Testis (tissue), 3 donors: ENCODE data around the gene EPHA4. TPM values are rescaled to one million over a fixed set of nuclear protein-coding genes. Genes with fewer than 3 reads are reported as not detected.

Source experiments
- DNase-seq: peaks from one replicate; pipeline ENCODE4 v3.0.0-alpha.2; 2019
- H3K27ac ChIP-seq, 2 donors: fragments of 200-600 bp; sonication (generic); one replicate each; pipeline ENCODE4 v1.5.1; 2019
- H3K27me3 ChIP-seq: fragments of 200-600 bp; sonication (generic); one replicate; pipeline ENCODE4 v1.5.1; 2019
- H3K36me3 ChIP-seq: fragments of 200-600 bp; sonication (generic); one replicate; pipeline ENCODE4 v1.5.1; 2017; ENCODE audit warnings: low read depth; ENCODE audit errors: missing control alignments
- H3K4me1 ChIP-seq: fragments of 200-600 bp; sonication (generic); one replicate; pipeline ENCODE4 v1.5.1; 2019
- H3K4me3 ChIP-seq, 2 donors: fragments of 200-600 bp; sonication (generic); one replicate each; pipeline ENCODE4 v1.5.1; 2017 to 2019
- H3K9me3 ChIP-seq: fragments of 200-600 bp; sonication (generic); one replicate; pipeline ENCODE4 v1.5.1; 2017
- CTCF ChIP-seq, 3 experiments: fragments of 450-650 bp in 2 of 3; fragments of 200-600 bp in 1 of 3; sonication (generic) in 1 of 3; IDR thresholded peaks; one replicate each; pipeline ENCODE4 v1.5.1; 2016 to 2019; ENCODE audit warnings: antibody characterized with exemption in 3 of 3, mild to moderate bottlenecking in 2 of 3, moderate library complexity in 1 of 3
- POLR2A ChIP-seq: fragments of 450-650 bp; IDR thresholded peaks from one replicate; pipeline ENCODE4 v1.6.1; 2017; ENCODE audit warnings: antibody characterized with exemption, mild to moderate bottlenecking, moderate library complexity
- WGBS, 2 donors: methylation state at CpG; one replicate each; pipeline ENCODE4 v1.1.5; 2018; 5-methylcytosine and 5-hydroxymethylcytosine counted together
- intact Hi-C: fragments of 100-400 bp; cut with DNase I; formaldehyde crosslinking; loops from one replicate; pipeline ENCODE4 v1.15.1; 2023; ENCODE audit warnings: low total_unique reads
- polyA plus RNA-seq: library from polyadenylated mRNA; stranded (reverse); fragments of 350-450 nt; fragmentation: Illumina TruSeq; extraction: RNeasy Lipid Tissue Mini Kit (QIAGEN cat#74804); gene quantifications from one replicate; pipeline ENCODE4 v1.2.3, GENCODE V29; 2014; ENCODE audit warnings: low read depth, low replicate concordance; ENCODE audit not compliant: insufficient read depth
- total RNA-seq, 2 donors: library from RNA; depleted of rRNA; stranded (reverse); fragments of >200 nt; gene quantifications; one replicate each; pipeline ENCODE4 v1.2.3, GENCODE V29; 2016

The EPHA4 gene
- total and polyA plus RNA-seq, 3 donors from 2014 or later: 47.4 to 139 (median 134) TPM

DNA sequence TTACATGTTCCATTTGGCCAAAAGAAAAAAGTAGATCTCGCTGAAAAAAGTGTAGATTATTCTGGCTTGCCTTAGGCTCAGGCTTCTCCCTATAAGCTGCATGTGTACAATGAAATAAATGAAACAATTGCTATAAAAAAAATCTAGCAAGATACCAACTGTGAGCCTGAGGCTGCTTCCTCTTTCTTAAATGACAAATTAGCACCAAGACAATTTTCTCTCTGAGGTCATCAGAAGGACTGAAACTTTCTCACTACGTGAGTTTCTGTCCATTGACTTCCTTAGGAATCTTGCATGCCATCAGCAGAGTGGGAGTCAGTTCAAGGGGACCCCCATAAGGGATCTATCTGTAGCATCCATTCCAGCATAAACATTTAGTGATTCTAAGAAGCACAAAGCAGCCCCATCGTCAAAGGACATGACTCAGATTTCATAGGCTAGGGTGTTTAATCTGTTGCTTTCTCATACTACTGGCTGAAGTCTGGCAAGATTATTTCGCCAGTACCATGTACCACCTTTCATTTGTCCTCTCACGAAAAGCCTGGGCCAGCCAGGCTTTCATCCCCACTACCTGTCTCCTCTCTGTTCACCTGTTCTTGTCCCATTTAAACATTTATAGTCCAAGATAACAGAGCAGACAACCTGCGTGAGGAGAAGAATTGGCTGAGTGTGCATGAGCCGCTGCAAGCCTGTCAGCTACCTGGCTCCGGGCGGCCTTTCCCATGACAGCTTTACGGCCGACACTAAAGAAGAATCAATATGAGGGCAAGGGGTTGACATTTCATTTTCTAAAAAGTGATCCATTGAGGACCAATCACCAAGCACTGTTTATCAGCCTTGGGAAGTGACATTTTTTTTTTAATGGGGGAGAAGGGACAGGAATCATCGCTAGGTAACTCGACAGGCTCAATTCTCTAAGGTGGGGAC lies 120.0 kb downstream of the EPHA4 start:
- intact Hi-C loops: no loop called here
- no peaks in the 10 kb centered on the region for H3K4me1 ChIP-seq
- no peaks in the 10 kb centered on the region for H3K27me3 ChIP-seq
- no peak for DNase-seq
- H3K9me3 ChIP-seq: no peaks in the 10 kb centered on the region
- WGBS, 2 donors: 91% methylated on average over 13 of the region's 13 CpGs
- TF ChIP-seq POLR2A (no peak), CTCF (IDR thresholded peaks at IDR 0.05) (no peak)
- H3K27ac ChIP-seq: no peak overlapping the region
- no peak overlapping the region for H3K4me3 ChIP-seq
- no peaks in the 10 kb centered on the region for H3K36me3 ChIP-seq

GRCh38 chr2:221450280-221450679 lies 121.8 kb downstream of the EPHA4 start:
- TF ChIP-seq CTCF (IDR thresholded peaks at IDR 0.05): no peak
- TF ChIP-seq POLR2A: no peak
- Histone ChIP-seq H3K4me3 (no peak overlapping the region), H3K27ac (no peak overlapping the region), H3K9me3 (no peaks in the 10 kb centered on the region), H3K27me3 (no peaks in the 10 kb centered on the region), H3K4me1 (no peaks in the 10 kb centered on the region), H3K36me3 (no peaks in the 10 kb centered on the region)
- no peak for DNase-seq
- WGBS, 2 donors: 90% methylated on average over 1 of the region's 1 CpG
- intact Hi-C loops: no loop called here

- no peaks in the 10 kb centered on the region for H3K27me3 ChIP-seq
- no peak overlapping the region for H3K4me3 ChIP-seq
- H3K9me3 ChIP-seq: no peaks in the 10 kb centered on the region
- no peak overlapping the region for H3K27ac ChIP-seq
- no peaks in the 10 kb centered on the region for H3K36me3 ChIP-seq
- H3K4me1 ChIP-seq: no peaks in the 10 kb centered on the region
- no peak for TF ChIP-seq POLR2A
- intact Hi-C loops: no loop called here
- WGBS, 2 donors: 56 to 82% methylated on average over 4 of the region's 4 CpGs
- no peak for DNase-seq
These were observed 122.7 kb downstream of the EPHA4 start for GRCh38 chr2:221449406-221449805.

- intact Hi-C loops: no loop called here
- Histone ChIP-seq H3K27ac (no peak overlapping the region), H3K4me1 (no peaks in the 10 kb centered on the region), H3K27me3 (no peaks in the 10 kb centered on the region), H3K9me3 (no peaks in the 10 kb centered on the region), H3K4me3 (no peak overlapping the region), H3K36me3 (no peaks in the 10 kb centered on the region)
- no peak for DNase-seq
- TF ChIP-seq POLR2A: no peak
- no peak for TF ChIP-seq CTCF (IDR thresholded peaks at IDR 0.05)
- WGBS, 2 donors: 81 to 83% methylated on average over 4 of the region's 4 CpGs
These were observed 123.2 kb downstream of the EPHA4 start for GRCh38 chr2:221448844-221449390.

DNA sequence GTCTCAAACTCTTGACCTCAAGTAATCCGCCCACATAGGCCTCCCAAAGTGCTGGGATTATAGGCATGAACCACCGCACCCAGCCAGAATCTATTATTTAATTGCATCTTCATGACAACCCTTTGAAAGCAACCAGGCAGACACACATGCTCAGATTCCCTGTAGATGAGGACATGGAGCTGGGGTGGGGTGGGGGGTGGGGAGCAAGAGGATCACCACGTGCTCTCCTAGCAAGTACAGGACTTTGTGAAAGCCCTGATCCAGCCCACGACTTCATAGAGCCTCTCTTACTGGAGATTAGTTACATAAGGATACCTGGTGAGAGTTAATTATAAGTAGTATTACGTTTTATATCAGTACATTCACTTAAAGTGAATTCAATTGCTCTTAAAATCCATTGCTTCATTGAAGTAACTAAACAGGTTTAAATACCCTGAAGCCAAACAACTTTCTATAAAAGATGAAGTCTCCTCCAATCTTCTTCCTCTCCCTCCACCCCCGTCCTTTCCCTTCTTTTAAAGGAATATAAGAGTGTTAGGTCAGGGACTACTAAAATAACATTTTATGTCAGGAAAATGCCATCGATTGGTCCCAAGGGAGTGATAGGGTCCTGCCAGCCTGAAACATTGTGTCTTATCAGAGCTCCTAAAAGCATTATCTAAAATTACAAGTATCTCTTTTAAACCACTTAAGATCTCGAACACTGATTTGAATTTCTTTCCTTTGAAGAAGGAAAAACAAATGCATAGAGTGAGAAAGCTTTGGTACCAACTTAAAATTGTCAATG lies 123.9 kb downstream of the EPHA4 start:
- TF ChIP-seq POLR2A: no peak
- no peak for TF ChIP-seq CTCF (IDR thresholded peaks at IDR 0.05)
- WGBS, 2 donors: 60 to 80% methylated on average over 8 of the region's 8 CpGs
- no peaks in the 10 kb centered on the region for H3K36me3 ChIP-seq
- no peak for DNase-seq
- intact Hi-C loops: no loop called here
- H3K4me1 ChIP-seq: no peaks in the 10 kb centered on the region
- no peak overlapping the region for H3K4me3 ChIP-seq
- H3K27me3 ChIP-seq: no peaks in the 10 kb centered on the region
- no peak overlapping the region for H3K27ac ChIP-seq
- H3K9me3 ChIP-seq: no peaks in the 10 kb centered on the region
